Vagina (tissue), 2 donors: ENCODE data around the gene TPCN2. TPM values are rescaled to one million over a fixed set of nuclear protein-coding genes. Genes with fewer than 3 reads are reported as not detected.

Experiments
- DNase-seq, 2 donors: peaks; one replicate each; pipeline ENCODE4 v3.0.0-alpha.2; 2017; ENCODE audit errors: extremely low spot score in 2 of 2
- H3K27ac ChIP-seq: fragments of 200-600 bp; sonication (generic); one replicate; pipeline ENCODE4 v1.5.1; 2019
- H3K27me3 ChIP-seq: fragments of 200-600 bp; sonication (generic); one replicate; pipeline ENCODE4 v1.5.1; 2019
- H3K36me3 ChIP-seq, 2 donors: fragments of 200-600 bp; sonication (generic); one replicate each; pipeline ENCODE4 v1.5.1; 2017 to 2019
- H3K4me1 ChIP-seq: fragments of 200-600 bp; sonication (generic); one replicate; pipeline ENCODE4 v1.5.1; 2019
- H3K4me3 ChIP-seq, 2 donors: fragments of 200-600 bp; sonication (generic); 1 replicate in 1 of 2; 2 replicates in 1 of 2; pipeline ENCODE4 v1.5.1; 2016 to 2019
- H3K9me3 ChIP-seq: fragments of 200-600 bp; sonication (generic); one replicate; pipeline ENCODE4 v1.5.1; 2019
- CTCF ChIP-seq, 3 experiments: fragments of 450-650 bp in 2 of 3; fragments of 200-600 bp in 1 of 3; sonication (generic) in 1 of 3; IDR thresholded peaks; one replicate each; pipeline ENCODE4 v1.5.1; 2017 to 2019; ENCODE audit warnings: antibody characterized with exemption in 3 of 3, mild to moderate bottlenecking in 2 of 3, moderate library complexity in 2 of 3
- POLR2A ChIP-seq, 2 donors: fragments of 450-650 bp; IDR thresholded peaks; one replicate each; pipeline ENCODE4 v1.6.1; 2017; ENCODE audit warnings: antibody characterized with exemption in 2 of 2, mild to moderate bottlenecking in 2 of 2, moderate library complexity in 2 of 2
- POLR2AphosphoS5 ChIP-seq, 2 donors: sonication (generic); formaldehyde crosslinking; IDR thresholded peaks; one replicate each; pipeline ENCODE4 v1.9.0; 2017; ENCODE audit warnings: antibody characterized with exemption in 2 of 2, mild to moderate bottlenecking in 2 of 2, low read depth in 1 of 2; ENCODE audit not compliant: insufficient read depth in 1 of 2
- intact Hi-C: fragments of 100-400 bp; cut with DNase I; formaldehyde crosslinking; loops from one replicate; pipeline ENCODE4 v1.15.1; 2023
- total RNA-seq: library from RNA; depleted of rRNA; stranded (reverse); fragments of >200 nt; gene quantifications from one replicate; pipeline ENCODE4 v1.2.3, GENCODE V29; 2016

Gene TPCN2
- total RNA-seq, 1 donor from 2014 or later, result 21.1 TPM

GRCh38 chr11:69054397-69055211 lies 5.9 kb downstream of the TPCN2 start:
- peaks cover 0 to 16% of the 10 kb centered on the region in 2 donors for H3K36me3 ChIP-seq

GRCh38 chr11:69055212-69055586 lies 6.5 kb downstream of the TPCN2 start:
- TF ChIP-seq POLR2A (IDR thresholded peaks at IDR 0.05) (no peak), CTCF (IDR thresholded peaks at IDR 0.05) (no peak), POLR2AphosphoS5 (IDR thresholded peaks at IDR 0.05; ENCODE audit: insufficient read depth in 1 of 2, low read depth in 1 of 2) (no peak)
- peaks cover 0 to 16% of the 10 kb centered on the region in 2 donors for H3K36me3 ChIP-seq

More at GRCh38 chr11:69054397-69055211, 5.9 kb downstream of the TPCN2 start:
- intact Hi-C loops, result no loop called here
- no peak for DNase-seq
- Histone ChIP-seq H3K9me3 (no peaks in the 10 kb centered on the region), H3K4me3 (no peak overlapping the region), H3K27ac (no peak overlapping the region), H3K27me3 (no peaks in the 10 kb centered on the region), H3K4me1 (peaks cover 43% of the 10 kb centered on the region)
- TF ChIP-seq POLR2A (IDR thresholded peaks at IDR 0.05) (no peak), CTCF (IDR thresholded peaks at IDR 0.05) (no peak), POLR2AphosphoS5 (IDR thresholded peaks at IDR 0.05; ENCODE audit: insufficient read depth in 1 of 2, low read depth in 1 of 2) (no peak)

GRCh38 chr11:69055598-69056516 lies 7.1 kb downstream of the TPCN2 start:
- Histone ChIP-seq H3K4me1 (peaks cover 30% of the 10 kb centered on the region), H3K9me3 (no peaks in the 10 kb centered on the region), H3K27ac (no peak overlapping the region), H3K36me3 (peaks cover 0 to 16% of the 10 kb centered on the region in 2 donors), H3K4me3 (no peak overlapping the region), H3K27me3 (no peaks in the 10 kb centered on the region)
- no peak for DNase-seq
- intact Hi-C loops, result no loop called here
- TF ChIP-seq CTCF (IDR thresholded peaks at IDR 0.05) (no peak), POLR2AphosphoS5 (IDR thresholded peaks at IDR 0.05; ENCODE audit: insufficient read depth in 1 of 2, low read depth in 1 of 2) (no peak), POLR2A (IDR thresholded peaks at IDR 0.05) (no peak)

More at GRCh38 chr11:69055212-69055586, 6.5 kb downstream of the TPCN2 start:
- DNase-seq, result no peak
- no peaks in the 10 kb centered on the region for H3K9me3 ChIP-seq
- H3K27me3 ChIP-seq, result no peaks in the 10 kb centered on the region
- H3K27ac ChIP-seq, result no peak overlapping the region
- intact Hi-C loops, result no loop called here
- no peak overlapping the region for H3K4me3 ChIP-seq
- peaks cover 37% of the 10 kb centered on the region for H3K4me1 ChIP-seq

- TF ChIP-seq POLR2AphosphoS5 (IDR thresholded peaks at IDR 0.05; ENCODE audit: insufficient read depth in 1 of 2, low read depth in 1 of 2) (no peak), CTCF (IDR thresholded peaks at IDR 0.05) (no peak), POLR2A (IDR thresholded peaks at IDR 0.05) (no peak)
- DNase-seq, result no peak
- H3K9me3 ChIP-seq, result no peaks in the 10 kb centered on the region
- H3K27me3 ChIP-seq, result no peaks in the 10 kb centered on the region
- intact Hi-C loops, result no loop called here
- H3K4me1 ChIP-seq, result peaks cover 16% of the 10 kb centered on the region
- H3K4me3 ChIP-seq, result no peak overlapping the region
- H3K27ac ChIP-seq, result no peak overlapping the region
- peaks cover 0 to 16% of the 10 kb centered on the region in 2 donors for H3K36me3 ChIP-seq
These were observed 8.5 kb downstream of the TPCN2 start for GRCh38 chr11:69057236-69057635.
